Fibroblast of villous mesenchyme (primary cell): Measurements from ENCODE around the gene ZNF521. TPM values are rescaled to one million over a fixed set of nuclear protein-coding genes. Genes with fewer than 3 reads are reported as not detected.

Source experiments
- DNase-seq: peaks from one replicate; pipeline ENCODE4 v3.0.0-alpha.2; 2010; ENCODE audit warnings: low read depth
- H3K4me3 ChIP-seq: 2 replicates; pipeline ENCODE4 v1.5.1; 2011; ENCODE audit warnings: low read depth, mild to moderate bottlenecking, low read length
- CTCF ChIP-seq: IDR thresholded peaks from 2 replicates; pipeline ENCODE4 v1.5.1; 2012; ENCODE audit warnings: low read depth, mild to moderate bottlenecking, low read length; ENCODE audit not compliant: insufficient read depth
- total RNA-seq: library from RNA; depleted of rRNA; stranded (reverse); fragments of >200 nt; gene quantifications from 2 replicates; pipeline ENCODE4 v1.2.3, GENCODE V29; 2012

Gene ZNF521
- total RNA-seq, 1 donor, result 4.7 TPM

- no peak for TF ChIP-seq CTCF
- no peak for DNase-seq
- H3K4me3 ChIP-seq, result no peak overlapping the region
These were observed 180.6 kb downstream of the ZNF521 start for GRCh38 chr18:25171334-25171733.

GRCh38 chr18:25170402-25170801 lies 181.6 kb downstream of the ZNF521 start:
- no peak overlapping the region for H3K4me3 ChIP-seq
- DNase-seq, result no peak
- no peak for TF ChIP-seq CTCF

- no peak for TF ChIP-seq CTCF
- peak; percentile 8 for DNase-seq
- no peak overlapping the region for H3K4me3 ChIP-seq
These were observed 182.3 kb downstream of the ZNF521 start for GRCh38 chr18:25169701-25170100.

- no peak overlapping the region for H3K4me3 ChIP-seq
- no peak for TF ChIP-seq CTCF
- no peak for DNase-seq
These were observed 184.2 kb downstream of the ZNF521 start for GRCh38 chr18:25167612-25168410.

- H3K4me3 ChIP-seq, result no peak overlapping the region
- TF ChIP-seq CTCF, result no peak
- no peak for DNase-seq
These were observed 185.9 kb downstream of the ZNF521 start for GRCh38 chr18:25166113-25166512.

GRCh38 chr18:25164848-25165811 lies 186.8 kb downstream of the ZNF521 start:
- no peak for TF ChIP-seq CTCF

More at GRCh38 chr18:25164848-25165811, 186.8 kb downstream of the ZNF521 start:
- peak; percentile 28 for DNase-seq
- peak overlapping the region; percentile 50 for H3K4me3 ChIP-seq
